BLaER1 (cell line): Measurements from ENCODE around the gene GALE.

ENCODE experiments used
- H3K27ac ChIP-seq: shearing (Covaris generic); formaldehyde crosslinking; 2 replicates; pipeline ENCODE4 v1.8.1; 2022
- H3K27me3 ChIP-seq: shearing (Covaris generic); formaldehyde crosslinking; 2 replicates; pipeline ENCODE4 v1.8.1; 2022
- H3K36me3 ChIP-seq: shearing (Covaris generic); formaldehyde crosslinking; 2 replicates; pipeline ENCODE4 v1.8.1; 2022
- H3K4me1 ChIP-seq: shearing (Covaris generic); formaldehyde crosslinking; 2 replicates; pipeline ENCODE4 v1.8.1; 2022
- H3K4me2 ChIP-seq: shearing (Covaris generic); formaldehyde crosslinking; 2 replicates; pipeline ENCODE4 v1.8.1; 2022
- H3K4me3 ChIP-seq: shearing (Covaris generic); formaldehyde crosslinking; 2 replicates; pipeline ENCODE4 v1.8.1; 2022
- H3K9ac ChIP-seq: shearing (Covaris generic); formaldehyde crosslinking; 2 replicates; pipeline ENCODE4 v1.8.1; 2022
- H3K9me3 ChIP-seq: shearing (Covaris generic); formaldehyde crosslinking; 2 replicates; pipeline ENCODE4 v1.8.1; 2022
- H4K20me1 ChIP-seq: shearing (Covaris generic); formaldehyde crosslinking; 2 replicates; pipeline ENCODE4 v1.8.1; 2022
- Cebpa-rat ChIP-seq: shearing (Covaris generic); IDR thresholded peaks from 2 replicates; pipeline ENCODE4 v1.8.1; 2022

GALE gene

DNA sequence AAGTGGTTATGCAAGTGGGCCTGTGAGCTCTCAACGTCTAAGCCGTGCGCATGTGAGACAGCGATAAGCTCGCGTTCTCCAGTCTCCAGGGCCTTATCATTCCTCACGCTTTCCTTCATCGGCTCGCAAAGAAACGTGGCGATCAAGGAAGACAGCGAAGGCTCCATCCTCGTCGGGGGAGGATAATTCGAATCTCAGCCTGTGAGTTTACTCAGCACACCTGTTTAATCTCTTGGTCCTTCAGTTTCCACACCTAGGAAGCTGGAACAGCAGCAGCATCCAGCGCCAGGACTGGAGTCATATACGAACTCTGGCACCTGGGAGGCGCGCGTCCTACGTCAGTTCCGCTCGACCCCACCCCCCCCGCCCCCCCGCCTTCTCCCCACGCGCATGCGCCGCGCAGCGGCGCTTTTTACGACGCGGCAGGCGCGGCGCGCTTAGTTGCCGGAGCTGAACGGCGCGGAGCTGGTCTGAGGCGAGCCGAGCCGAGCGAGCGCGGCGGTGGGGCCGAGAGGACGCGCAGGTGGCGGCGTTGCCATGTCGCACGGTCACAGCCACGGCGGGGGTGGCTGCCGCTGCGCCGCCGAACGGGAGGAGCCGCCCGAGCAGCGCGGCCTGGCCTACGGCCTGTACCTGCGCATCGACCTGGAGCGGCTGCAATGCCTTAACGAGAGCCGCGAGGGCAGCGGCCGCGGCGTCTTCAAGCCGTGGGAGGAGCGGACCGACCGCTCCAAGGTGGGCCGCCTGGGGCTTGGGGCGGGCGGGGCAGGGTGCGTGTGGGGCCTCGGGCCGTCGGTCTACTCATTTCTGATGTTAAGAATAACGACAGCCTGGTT lies 22.4 kb downstream of the GALE start, which contains the start of gene PITHD1:
Gene PITHD1 (plus strand): TSS at position 440 of the 836 bp plus-strand sequence. CDS start 98 bp downstream, at position 538.
- Histone ChIP-seq H3K4me2 (peak within 1 kb of the TSS; percentile 96), H3K4me3 (peak within 1 kb of the TSS; percentile 83), H3K4me1 (peaks cover 38% of the 10 kb centered on the region), H4K20me1 (peaks cover 35% of the 10 kb centered on the region), H3K27ac (peak within 1 kb of the TSS; percentile 87), H3K27me3 (no peaks in the 10 kb centered on the region), H3K9ac (peak within 1 kb of the TSS; percentile 91), H3K36me3 (peaks cover 35% of the 10 kb centered on the region), H3K9me3 (no peaks in the 10 kb centered on the region)
- no peak for TF ChIP-seq Cebpa-rat

GRCh38 chr1:23776217-23776616 lies 24.3 kb downstream of the GALE start:
- peaks cover 18% of the 10 kb centered on the region for H3K36me3 ChIP-seq

GRCh38 chr1:23774174-23774880 lies 26.2 kb downstream of the GALE start:
- no peak overlapping the region for H3K4me2 ChIP-seq
- H3K9ac ChIP-seq: no peak overlapping the region
- peaks cover 15% of the 10 kb centered on the region; the same call in 1 of the 2 replicates for H3K36me3 ChIP-seq
- no peaks in the 10 kb centered on the region for H3K27me3 ChIP-seq
- peaks cover 8% of the 10 kb centered on the region for H4K20me1 ChIP-seq
- peaks cover 38% of the 10 kb centered on the region for H3K4me1 ChIP-seq
- no peak overlapping the region for H3K27ac ChIP-seq
- TF ChIP-seq Cebpa-rat: no peak
- no peaks in the 10 kb centered on the region for H3K9me3 ChIP-seq
- H3K4me3 ChIP-seq: no peak overlapping the region

More at GRCh38 chr1:23776217-23776616, 24.3 kb downstream of the GALE start:
- Histone ChIP-seq H3K4me3 (no peak overlapping the region), H3K4me1 (peaks cover 49% of the 10 kb centered on the region), H3K9ac (no peak overlapping the region), H3K9me3 (no peaks in the 10 kb centered on the region), H3K4me2 (no peak overlapping the region), H3K27me3 (no peaks in the 10 kb centered on the region), H4K20me1 (peaks cover 20% of the 10 kb centered on the region), H3K27ac (no peak overlapping the region)
- TF ChIP-seq Cebpa-rat: no peak

DNA sequence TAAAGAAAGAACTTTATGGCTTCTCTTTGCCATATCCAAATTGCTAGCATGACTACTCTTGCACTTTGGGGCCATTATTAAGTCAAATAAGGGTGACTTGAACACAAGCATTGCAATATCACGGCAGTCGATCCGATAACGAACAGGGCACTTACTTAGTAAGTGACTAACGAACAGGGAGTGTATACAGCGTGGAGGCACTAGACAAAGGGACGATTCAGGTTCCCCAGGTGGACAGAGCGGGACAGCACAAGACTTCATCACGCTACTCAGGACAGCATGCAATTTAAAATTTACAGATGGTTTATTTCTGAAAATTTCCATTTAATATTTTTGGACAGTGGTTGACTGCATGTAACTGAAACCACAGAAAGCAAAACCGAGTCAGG lies 27.7 kb downstream of the GALE start:
- H3K27ac ChIP-seq: no peak overlapping the region
- no peak for TF ChIP-seq Cebpa-rat
- H3K4me1 ChIP-seq: peaks cover 33% of the 10 kb centered on the region
- peaks cover 30% of the 10 kb centered on the region for H3K36me3 ChIP-seq
- H3K9ac ChIP-seq: peak overlapping the region; percentile 16; the same call in 1 of the 2 replicates
- no peaks in the 10 kb centered on the region for H3K9me3 ChIP-seq
- H4K20me1 ChIP-seq: no peaks in the 10 kb centered on the region
- no peaks in the 10 kb centered on the region for H3K27me3 ChIP-seq
- H3K4me2 ChIP-seq: peak overlapping the region; percentile 29
- H3K4me3 ChIP-seq: no peak overlapping the region

DNA sequence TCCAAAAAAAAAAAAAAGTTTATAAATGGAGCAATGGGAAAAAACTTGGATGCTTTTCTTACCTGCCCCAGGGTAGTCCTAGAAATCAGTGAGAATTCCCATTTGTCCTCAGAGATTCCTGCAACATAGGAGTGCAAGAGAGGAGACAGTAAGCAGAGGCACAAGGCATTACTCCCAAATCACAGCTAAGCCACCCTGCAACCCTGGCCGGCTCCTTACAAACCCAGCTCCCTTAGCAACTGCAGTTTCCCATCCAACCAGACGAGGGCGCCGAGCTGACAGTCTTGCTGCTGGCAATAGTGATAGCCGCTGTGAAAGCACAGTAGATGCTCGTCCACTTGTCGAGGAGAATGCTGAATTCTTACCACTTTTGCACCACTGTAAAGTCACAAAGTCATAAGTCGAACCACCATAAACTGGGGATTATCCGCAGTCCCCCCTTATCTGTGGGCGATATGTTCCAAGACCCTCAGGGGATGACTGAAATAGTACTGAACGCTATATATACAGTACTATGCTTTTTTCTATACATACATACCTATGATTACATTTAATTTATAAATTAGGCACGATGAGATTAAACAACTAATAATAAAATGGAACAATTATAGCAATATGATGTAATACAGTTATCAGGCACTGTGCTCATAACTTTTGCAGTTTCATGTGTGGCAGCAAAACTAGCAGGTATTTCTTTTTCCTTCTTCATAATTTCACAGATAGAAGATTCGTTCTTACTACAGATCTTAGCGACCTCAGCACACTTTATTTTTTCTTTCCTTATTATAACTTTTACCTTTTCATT lies 28.3 kb downstream of the GALE start:
- Histone ChIP-seq H3K4me1 (peaks cover 29% of the 10 kb centered on the region), H3K9me3 (no peaks in the 10 kb centered on the region), H3K27ac (no peak overlapping the region), H3K4me2 (peak overlapping the region; percentile 29; the same call in 1 of the 2 replicates), H3K9ac (no peak overlapping the region), H4K20me1 (no peaks in the 10 kb centered on the region), H3K36me3 (peaks cover 36% of the 10 kb centered on the region), H3K4me3 (no peak overlapping the region), H3K27me3 (no peaks in the 10 kb centered on the region)
- no peak for TF ChIP-seq Cebpa-rat

- Histone ChIP-seq H3K4me3 (no peak overlapping the region), H3K27ac (no peak overlapping the region), H3K27me3 (no peaks in the 10 kb centered on the region), H3K4me1 (peaks cover 21% of the 10 kb centered on the region), H4K20me1 (peaks cover 4% of the 10 kb centered on the region; the same call in 1 of the 2 replicates), H3K36me3 (peaks cover 60% of the 10 kb centered on the region), H3K4me2 (no peak overlapping the region), H3K9ac (no peak overlapping the region), H3K9me3 (no peaks in the 10 kb centered on the region)
- no peak for TF ChIP-seq Cebpa-rat
These were observed 31.8 kb downstream of the GALE start for GRCh38 chr1:23768733-23769132.

DNA sequence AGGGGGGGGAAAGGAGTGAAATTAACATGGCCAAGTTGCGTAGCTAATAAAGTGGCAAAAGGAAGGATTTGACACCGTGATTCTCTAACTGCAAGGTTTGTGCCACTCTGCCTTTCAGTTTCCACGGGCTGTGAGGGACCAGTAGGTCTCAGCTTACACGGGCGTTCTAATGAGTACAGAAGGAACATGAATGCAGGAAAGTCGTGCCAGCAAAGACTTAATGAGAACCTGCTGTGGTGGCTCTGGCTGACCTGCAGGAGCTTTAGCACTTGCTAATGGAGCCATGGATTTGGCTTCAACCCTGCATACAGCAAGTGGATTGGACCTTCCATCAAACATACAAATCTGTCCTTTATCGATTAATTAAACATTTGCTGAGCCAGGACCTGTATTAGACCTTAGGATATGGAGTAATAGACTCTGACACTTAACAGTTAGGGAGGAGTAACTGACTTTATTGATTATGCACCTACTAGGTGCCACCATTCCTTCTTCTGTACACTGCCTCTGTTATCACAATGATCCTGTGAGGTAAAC lies 37.4 kb downstream of the GALE start:
- no peaks in the 10 kb centered on the region for H3K27me3 ChIP-seq
- no peak overlapping the region for H3K4me3 ChIP-seq
- peaks cover 22% of the 10 kb centered on the region for H3K4me1 ChIP-seq
- H3K4me2 ChIP-seq: no peak overlapping the region
- no peak for TF ChIP-seq Cebpa-rat
- H4K20me1 ChIP-seq: peaks cover 59% of the 10 kb centered on the region
- H3K36me3 ChIP-seq: peaks cover 89% of the 10 kb centered on the region
- H3K9me3 ChIP-seq: no peaks in the 10 kb centered on the region
- no peak overlapping the region for H3K27ac ChIP-seq
- no peak overlapping the region for H3K9ac ChIP-seq

DNA sequence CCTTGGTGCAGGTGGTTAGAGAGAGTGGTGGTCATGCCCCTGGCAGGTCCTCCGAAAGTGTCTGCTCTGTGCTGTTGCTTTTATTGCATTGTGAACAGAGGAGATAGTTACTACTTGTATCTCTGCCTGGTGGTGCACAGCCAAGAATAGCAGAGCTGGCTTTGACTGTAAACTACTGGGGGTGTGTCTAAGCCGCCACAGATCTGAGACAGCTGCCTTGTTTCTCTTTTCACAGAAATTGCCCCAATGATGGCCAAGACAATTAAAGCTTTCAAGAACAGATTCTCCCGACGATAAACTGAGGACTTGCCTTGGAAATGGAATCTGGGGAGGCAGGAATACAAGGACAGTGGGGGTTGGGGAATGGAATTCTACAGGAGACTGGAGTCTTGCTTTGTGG lies 41.3 kb downstream of the GALE start:
- Histone ChIP-seq H3K4me2 (no peak overlapping the region), H3K27me3 (no peaks in the 10 kb centered on the region), H4K20me1 (peaks cover 87% of the 10 kb centered on the region), H3K27ac (no peak overlapping the region), H3K4me1 (peaks cover 21% of the 10 kb centered on the region), H3K9ac (no peak overlapping the region), H3K36me3 (peaks cover 99% of the 10 kb centered on the region), H3K4me3 (no peak overlapping the region), H3K9me3 (no peaks in the 10 kb centered on the region)
- TF ChIP-seq Cebpa-rat: no peak

DNA sequence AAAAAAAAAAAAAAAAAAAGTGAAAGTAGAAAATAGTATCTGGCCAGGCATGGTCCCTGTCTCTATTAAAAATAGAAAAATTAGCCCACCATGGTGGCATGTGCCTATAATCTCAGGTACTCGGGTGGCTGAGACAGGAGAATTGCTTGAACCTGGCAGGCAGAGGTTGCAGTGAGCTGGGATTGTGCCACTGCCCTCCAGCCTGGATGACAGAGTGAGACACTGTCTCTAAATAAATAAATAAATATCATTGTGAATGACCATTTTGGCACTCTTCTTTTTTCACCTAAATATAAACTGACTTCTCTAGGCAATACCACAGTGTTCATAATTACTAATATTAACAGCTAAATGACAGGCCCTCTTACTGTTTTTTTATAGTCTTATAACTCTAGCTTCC lies 42.7 kb downstream of the GALE start:
- Histone ChIP-seq H3K4me2 (no peak overlapping the region), H3K27ac (no peak overlapping the region), H3K36me3 (peaks cover 100% of the 10 kb centered on the region), H4K20me1 (peaks cover 88% of the 10 kb centered on the region), H3K9ac (no peak overlapping the region), H3K4me1 (peaks cover 7% of the 10 kb centered on the region), H3K9me3 (no peaks in the 10 kb centered on the region), H3K4me3 (no peak overlapping the region), H3K27me3 (no peaks in the 10 kb centered on the region)
- no peak for TF ChIP-seq Cebpa-rat
